ENCODE measurements around the gene LONRF3.

The LONRF3 gene
- 17.6 to 25.7 (median 21.4) reads per million in 3 experiments for total RNA-seq

- peak; percentile 64 for DNase-seq
Measured at GRCh38 chrX:118974088-118974907, at the start of gene LONRF3. Gene LONRF3 (plus strand): TSS chrX:118974618. CDS start chrX:118974781, 163 bp downstream.

- no peak for DNase-seq
Measured at GRCh38 chrX:118928151-118928550, 46.3 kb upstream of the LONRF3 start.

GRCh38 chrX:118935352-118935751 is 39.1 kb upstream of the LONRF3 start:
- no peak for DNase-seq

- DNase-seq: no peak
Measured at GRCh38 chrX:118941147-118941546, 33.3 kb upstream of the LONRF3 start.

GRCh38 chrX:118943102-118943501 is 31.3 kb upstream of the LONRF3 start:
- DNase-seq: no peak

GRCh38 chrX:118945921-118946320 is 28.5 kb upstream of the LONRF3 start:
- no peak for DNase-seq

GRCh38 chrX:118948270-118948669 is 26.1 kb upstream of the LONRF3 start:
- no peak for DNase-seq

GRCh38 chrX:118961866-118962560 is 12.4 kb upstream of the LONRF3 start:
- DNase-seq: no peak

- no peak for DNase-seq
Measured at GRCh38 chrX:118963159-118963558, 11.3 kb upstream of the LONRF3 start.

- no peak for DNase-seq
Measured at GRCh38 chrX:118964252-118964651, 10.2 kb upstream of the LONRF3 start.

- no peak for DNase-seq
Measured at GRCh38 chrX:118965395-118965794, 9.0 kb upstream of the LONRF3 start.

GRCh38 chrX:118968031-118968430 is 6.4 kb upstream of the LONRF3 start:
- DNase-seq: no peak

- no peak for DNase-seq
Measured at GRCh38 chrX:118971552-118971951, 2.9 kb upstream of the LONRF3 start.

GRCh38 chrX:118973389-118974087 is 880 bp upstream of the LONRF3 start:
- DNase-seq: no peak

- peak; percentile 59 for DNase-seq
Measured at GRCh38 chrX:118974908-118975671, 672 bp downstream of the LONRF3 start.

GRCh38 chrX:118975831-118976598 is 1.6 kb downstream of the LONRF3 start:
- peak; percentile 61 for DNase-seq

- DNase-seq: no peak
Measured at GRCh38 chrX:118976599-118977340, 2.4 kb downstream of the LONRF3 start.

GRCh38 chrX:118977424-118977823 is 3.0 kb downstream of the LONRF3 start:
- no peak for DNase-seq

- no peak for DNase-seq
Measured at GRCh38 chrX:118978451-118978850, 4.0 kb downstream of the LONRF3 start.

GRCh38 chrX:118980761-118981160 is 6.3 kb downstream of the LONRF3 start:
- DNase-seq: no peak

- DNase-seq: no peak
Measured at GRCh38 chrX:118983513-118983912, 9.1 kb downstream of the LONRF3 start.
